HEK293 (cell line): ENCODE measurements around the gene TRPM5.
A peak's percentile ranks its signal among the peaks of the same experiment; 100 is the strongest.

ENCODE experiments used
- CTCF ChIA-PET: fragments of 350-600 bp; formaldehyde crosslinking; extraction: SDS; loops from one replicate; lab custom pipeline; 2021; ENCODE audit warnings: antibody characterized with exemption; lab: Yijun Ruan, JAX
- POLR2A ChIA-PET: fragments of 300-600 bp; formaldehyde crosslinking; extraction: SDS; loops from one replicate; lab custom pipeline; 2020; ENCODE audit warnings: antibody characterized with exemption, inconsistent platforms; lab: Yijun Ruan, JAX
- H3K27ac ChIP-seq: fragments of 200-500 bp; sonication (Bioruptor generic); 2 replicates; pipeline ENCODE4 v1.5.1; 2014; ENCODE audit warnings: low read depth, low read length, control low read depth, inconsistent platforms; ENCODE audit errors: extremely low read depth
- H3K36me3 ChIP-seq, 2 experiments: fragments of 200-500 bp in 1 of 2; sonication (Bioruptor generic) in 1 of 2; 1 replicate in 1 of 2; 2 replicates in 1 of 2; pipeline ENCODE4 v1.5.1; 2014 to 2017; ENCODE audit warnings: inconsistent platforms in 2 of 2, low read length in 2 of 2; ENCODE audit not compliant: control insufficient read depth in 2 of 2, insufficient read depth in 1 of 2
- H3K4me1 ChIP-seq: fragments of 200-500 bp; sonication (Bioruptor generic); 2 replicates; pipeline ENCODE4 v1.5.1; 2014; ENCODE audit warnings: mild to moderate bottlenecking, low read length, inconsistent platforms; ENCODE audit not compliant: control insufficient read depth, insufficient read depth
- H3K4me3 ChIP-seq: 2 replicates; pipeline ENCODE4 v1.5.1; 2011; ENCODE audit warnings: low read depth, mild to moderate bottlenecking, control low read depth, low read length, moderate library complexity
- H3K9me3 ChIP-seq: fragments of 200-500 bp; sonication (Bioruptor generic); 2 replicates; pipeline ENCODE4 v1.5.1; 2014; ENCODE audit warnings: low read depth, low read length, inconsistent platforms; ENCODE audit not compliant: control insufficient read depth, insufficient read depth
- EGR2 ChIP-seq: fragments of 450-650 bp; formaldehyde crosslinking; IDR thresholded peaks from 2 replicates; pipeline ENCODE4 v1.5.1; 2016; ENCODE audit warnings: low read depth, missing biosample characterization, missing genetic modification characterization
- GLIS1 ChIP-seq: fragments of 450-650 bp; formaldehyde crosslinking; IDR thresholded peaks from 2 replicates; pipeline ENCODE4 v1.5.1; 2016; ENCODE audit warnings: missing biosample characterization, missing genetic modification characterization
- IKZF3 ChIP-seq: fragments of 450-650 bp; IDR thresholded peaks from 2 replicates; pipeline ENCODE4 v1.5.0; 2018; ENCODE audit warnings: missing biosample characterization, mild to moderate bottlenecking, missing genetic modification characterization, moderate library complexity
- WT1 ChIP-seq: fragments of 450-650 bp; formaldehyde crosslinking; IDR thresholded peaks from 2 replicates; pipeline ENCODE4 v1.5.1; 2016; ENCODE audit warnings: missing biosample characterization, missing genetic modification characterization
- ZBTB17 ChIP-seq: fragments of 450-650 bp; formaldehyde crosslinking; IDR thresholded peaks from 2 replicates; pipeline ENCODE4 v1.5.1; 2016; ENCODE audit warnings: missing biosample characterization, missing genetic modification characterization
- ZBTB8A ChIP-seq: fragments of 450-650 bp; formaldehyde crosslinking; IDR thresholded peaks from 2 replicates; pipeline ENCODE4 v1.5.1; 2016; ENCODE audit warnings: missing biosample characterization, missing genetic modification characterization
- ZFHX2 ChIP-seq: fragments of 450-650 bp; formaldehyde crosslinking; conservative IDR thresholded peaks from 2 replicates; pipeline ENCODE4 v1.5.1; 2016; ENCODE audit warnings: missing biosample characterization, missing genetic modification characterization
- ZFP37 ChIP-seq: fragments of 450-650 bp; formaldehyde crosslinking; IDR thresholded peaks from 2 replicates; pipeline ENCODE4 v1.5.1; 2016; ENCODE audit warnings: missing biosample characterization, missing genetic modification characterization
- ZNF112 ChIP-seq: fragments of 450-650 bp; formaldehyde crosslinking; IDR thresholded peaks from 2 replicates; pipeline ENCODE4 v1.5.0; 2017; ENCODE audit warnings: missing biosample characterization, missing genetic modification characterization
- ZNF324 ChIP-seq: fragments of 450-650 bp; formaldehyde crosslinking; IDR thresholded peaks from 2 replicates; pipeline ENCODE4 v1.5.1; 2016; ENCODE audit warnings: missing biosample characterization, missing genetic modification characterization
- ZNF366 ChIP-seq: fragments of 450-650 bp; formaldehyde crosslinking; conservative IDR thresholded peaks from 2 replicates; pipeline ENCODE4 v1.5.1; 2016; ENCODE audit warnings: missing biosample characterization, missing genetic modification characterization
- ZNF404 ChIP-seq: fragments of 450-650 bp; formaldehyde crosslinking; IDR thresholded peaks from 2 replicates; pipeline ENCODE4 v1.5.1; 2017; ENCODE audit warnings: missing biosample characterization, missing genetic modification characterization
- ZNF560 ChIP-seq: fragments of 450-650 bp; formaldehyde crosslinking; IDR thresholded peaks from 2 replicates; pipeline ENCODE4 v1.5.1; 2017; ENCODE audit warnings: missing biosample characterization, missing genetic modification characterization, borderline replicate concordance
- ZNF660 ChIP-seq: fragments of 450-650 bp; IDR thresholded peaks from 2 replicates; pipeline ENCODE4 v1.5.1; 2018; ENCODE audit warnings: missing biosample characterization, mild to moderate bottlenecking, missing genetic modification characterization
- ZNF747 ChIP-seq: fragments of 450-650 bp; formaldehyde crosslinking; IDR thresholded peaks from 2 replicates; pipeline ENCODE4 v1.5.1; 2016; ENCODE audit warnings: missing biosample characterization, missing genetic modification characterization
- ZNF777 ChIP-seq: fragments of 450-650 bp; formaldehyde crosslinking; IDR thresholded peaks from 2 replicates; pipeline ENCODE4 v1.5.1; 2017; ENCODE audit warnings: missing biosample characterization, missing genetic modification characterization, borderline replicate concordance
- TF ChIP-seq, protein P1 (sequence below): fragments of 450-650 bp; formaldehyde crosslinking; conservative IDR thresholded peaks from 2 replicates; pipeline ENCODE4 v1.5.1; 2016; ENCODE audit warnings: low read depth, missing biosample characterization, missing genetic modification characterization
- TF ChIP-seq, protein P2 (sequence below): fragments of 450-650 bp; formaldehyde crosslinking; IDR thresholded peaks from 2 replicates; pipeline ENCODE4 v1.5.1; 2016; ENCODE audit warnings: missing biosample characterization, missing genetic modification characterization
- TF ChIP-seq, protein P3 (sequence below): fragments of 450-650 bp; formaldehyde crosslinking; IDR thresholded peaks from 2 replicates; pipeline ENCODE4 v1.5.1; 2017; ENCODE audit warnings: missing biosample characterization, missing genetic modification characterization
- TF ChIP-seq, protein P4 (sequence below): fragments of 450-650 bp; formaldehyde crosslinking; IDR thresholded peaks from 2 replicates; pipeline ENCODE4 v1.5.0; 2017; ENCODE audit warnings: missing biosample characterization, missing genetic modification characterization, borderline replicate concordance

TRPM5 gene

DNA sequence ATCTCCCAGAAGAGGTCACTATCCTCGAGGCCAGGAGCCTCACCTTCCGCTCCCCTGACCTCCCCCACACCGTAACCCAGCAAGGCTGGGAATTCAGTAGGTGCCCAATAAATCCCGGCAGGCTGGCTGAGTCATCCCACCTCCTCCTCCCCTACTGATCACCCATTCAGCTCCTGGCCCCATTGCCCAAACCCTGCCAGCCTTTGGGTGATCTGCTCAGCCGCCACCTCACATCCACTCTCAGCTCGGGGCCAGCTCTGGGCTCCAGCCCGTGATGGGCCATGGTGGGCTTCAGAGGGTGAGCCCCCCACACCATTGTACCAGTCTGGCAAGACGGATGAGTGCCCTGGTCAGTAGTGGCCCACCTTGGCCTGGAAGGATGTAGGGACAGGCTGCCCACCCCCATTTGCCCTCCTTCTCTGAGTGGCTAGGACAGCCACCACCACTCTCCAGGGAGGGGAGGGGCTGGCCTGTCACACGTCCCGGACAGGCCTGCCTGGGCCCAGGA lies 8.2 kb downstream of the TRPM5 start:
- H3K27ac ChIP-seq, result no peak overlapping the region
- POLR2A ChIA-PET, result no interaction called here
- CTCF ChIA-PET, result interaction anchor here (1.1 to 4.3 kb wide), 2 partner anchors 13 to 96 kb away, joined by 5 to 24 read pairs; no protein-coding TSS in a partner anchor
- no peaks in the 10 kb centered on the region for H3K9me3 ChIP-seq
- no peak for TF ChIP-seq ZNF560
- TF ChIP-seq, protein P1, sequence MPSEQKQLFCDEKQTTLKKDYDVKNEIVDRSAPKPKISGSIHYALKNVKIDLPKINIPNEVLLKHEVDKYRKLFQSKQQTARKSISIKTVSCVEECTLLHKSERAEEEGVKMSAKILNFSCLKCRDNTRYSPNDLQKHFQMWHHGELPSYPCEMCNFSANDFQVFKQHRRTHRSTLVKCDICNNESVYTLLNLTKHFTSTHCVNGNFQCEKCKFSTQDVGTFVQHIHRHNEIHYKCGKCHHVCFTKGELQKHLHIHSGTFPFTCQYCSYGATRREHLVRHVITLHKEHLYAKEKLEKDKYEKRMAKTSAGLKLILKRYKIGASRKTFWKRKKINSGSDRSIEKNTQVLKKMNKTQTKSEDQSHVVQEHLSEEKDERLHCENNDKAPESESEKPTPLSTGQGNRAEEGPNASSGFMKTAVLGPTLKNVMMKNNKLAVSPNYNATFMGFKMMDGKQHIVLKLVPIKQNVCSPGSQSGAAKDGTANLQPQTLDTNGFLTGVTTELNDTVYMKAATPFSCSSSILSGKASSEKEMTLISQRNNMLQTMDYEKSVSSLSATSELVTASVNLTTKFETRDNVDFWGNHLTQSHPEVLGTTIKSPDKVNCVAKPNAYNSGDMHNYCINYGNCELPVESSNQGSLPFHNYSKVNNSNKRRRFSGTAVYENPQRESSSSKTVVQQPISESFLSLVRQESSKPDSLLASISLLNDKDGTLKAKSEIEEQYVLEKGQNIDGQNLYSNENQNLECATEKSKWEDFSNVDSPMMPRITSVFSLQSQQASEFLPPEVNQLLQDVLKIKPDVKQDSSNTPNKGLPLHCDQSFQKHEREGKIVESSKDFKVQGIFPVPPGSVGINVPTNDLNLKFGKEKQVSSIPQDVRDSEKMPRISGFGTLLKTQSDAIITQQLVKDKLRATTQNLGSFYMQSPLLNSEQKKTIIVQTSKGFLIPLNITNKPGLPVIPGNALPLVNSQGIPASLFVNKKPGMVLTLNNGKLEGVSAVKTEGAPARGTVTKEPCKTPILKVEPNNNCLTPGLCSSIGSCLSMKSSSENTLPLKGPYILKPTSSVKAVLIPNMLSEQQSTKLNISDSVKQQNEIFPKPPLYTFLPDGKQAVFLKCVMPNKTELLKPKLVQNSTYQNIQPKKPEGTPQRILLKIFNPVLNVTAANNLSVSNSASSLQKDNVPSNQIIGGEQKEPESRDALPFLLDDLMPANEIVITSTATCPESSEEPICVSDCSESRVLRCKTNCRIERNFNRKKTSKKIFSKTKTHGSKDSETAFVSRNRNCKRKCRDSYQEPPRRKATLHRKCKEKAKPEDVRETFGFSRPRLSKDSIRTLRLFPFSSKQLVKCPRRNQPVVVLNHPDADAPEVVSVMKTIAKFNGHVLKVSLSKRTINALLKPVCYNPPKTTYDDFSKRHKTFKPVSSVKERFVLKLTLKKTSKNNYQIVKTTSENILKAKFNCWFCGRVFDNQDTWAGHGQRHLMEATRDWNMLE (tag by site-specific recombination), result no peak
- TF ChIP-seq ZNF112 (tag by site-specific recombination), result no peak
- TF ChIP-seq ZFP37 (tag by site-specific recombination), result no peak
- TF ChIP-seq, protein P2, sequence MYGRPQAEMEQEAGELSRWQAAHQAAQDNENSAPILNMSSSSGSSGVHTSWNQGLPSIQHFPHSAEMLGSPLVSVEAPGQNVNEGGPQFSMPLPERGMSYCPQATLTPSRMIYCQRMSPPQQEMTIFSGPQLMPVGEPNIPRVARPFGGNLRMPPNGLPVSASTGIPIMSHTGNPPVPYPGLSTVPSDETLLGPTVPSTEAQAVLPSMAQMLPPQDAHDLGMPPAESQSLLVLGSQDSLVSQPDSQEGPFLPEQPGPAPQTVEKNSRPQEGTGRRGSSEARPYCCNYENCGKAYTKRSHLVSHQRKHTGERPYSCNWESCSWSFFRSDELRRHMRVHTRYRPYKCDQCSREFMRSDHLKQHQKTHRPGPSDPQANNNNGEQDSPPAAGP (tag by site-specific recombination), result no peak
- TF ChIP-seq ZNF660 (tag by site-specific recombination), result no peak
- no peak for TF ChIP-seq IKZF3 (tag by site-specific recombination)
- no peak for TF ChIP-seq ZNF777 (tag by site-specific recombination)
- TF ChIP-seq, protein P3, sequence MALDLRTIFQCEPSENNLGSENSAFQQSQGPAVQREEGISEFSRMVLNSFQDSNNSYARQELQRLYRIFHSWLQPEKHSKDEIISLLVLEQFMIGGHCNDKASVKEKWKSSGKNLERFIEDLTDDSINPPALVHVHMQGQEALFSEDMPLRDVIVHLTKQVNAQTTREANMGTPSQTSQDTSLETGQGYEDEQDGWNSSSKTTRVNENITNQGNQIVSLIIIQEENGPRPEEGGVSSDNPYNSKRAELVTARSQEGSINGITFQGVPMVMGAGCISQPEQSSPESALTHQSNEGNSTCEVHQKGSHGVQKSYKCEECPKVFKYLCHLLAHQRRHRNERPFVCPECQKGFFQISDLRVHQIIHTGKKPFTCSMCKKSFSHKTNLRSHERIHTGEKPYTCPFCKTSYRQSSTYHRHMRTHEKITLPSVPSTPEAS (tag by site-specific recombination), result no peak
- no peak for TF ChIP-seq ZNF324 (tag by site-specific recombination)
- no peak for TF ChIP-seq ZBTB8A (tag by site-specific recombination)
- no peak for TF ChIP-seq WT1 (tag by site-specific recombination)
- H3K4me1 ChIP-seq, result no peaks in the 10 kb centered on the region
- H3K4me3 ChIP-seq, result no peak overlapping the region
- no peaks in the 10 kb centered on the region for H3K36me3 ChIP-seq

DNA sequence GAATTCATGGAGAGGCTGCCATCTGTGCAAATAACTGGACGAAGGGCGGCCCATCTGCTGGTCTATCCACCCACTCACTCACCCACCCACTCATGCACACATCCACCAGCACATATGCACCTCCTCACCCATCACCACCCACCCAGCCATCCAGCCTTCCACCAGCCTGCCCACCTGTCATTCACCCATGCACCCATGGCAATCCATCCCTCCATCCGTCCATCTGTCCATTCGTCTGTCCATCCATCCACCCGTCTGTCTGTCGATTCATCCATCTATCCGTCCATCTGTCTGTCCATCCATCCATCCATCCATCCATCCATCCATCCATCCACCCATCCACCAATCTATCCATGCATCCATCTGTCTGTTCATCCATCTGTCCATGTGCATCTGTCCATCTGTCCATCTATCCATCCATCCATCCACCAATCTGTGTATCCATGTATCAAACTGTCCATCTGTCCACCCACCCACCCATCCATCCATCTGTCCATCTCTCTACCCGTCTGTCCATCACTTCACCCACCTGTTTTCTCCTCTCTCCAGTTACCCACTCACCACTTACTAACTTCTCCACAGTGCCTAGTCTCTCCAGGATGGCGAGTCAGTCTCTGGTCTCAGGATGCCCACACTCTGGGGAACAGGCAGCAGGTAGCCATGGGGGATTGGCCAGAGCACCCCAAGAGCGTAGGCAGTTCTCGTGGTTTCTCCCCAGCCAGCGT lies 8.9 kb downstream of the TRPM5 start:
- no peak overlapping the region for H3K27ac ChIP-seq
- TF ChIP-seq ZNF404 (tag by site-specific recombination) (no peak), GLIS1 (tag by site-specific recombination) (no peak), ZNF747 (tag by site-specific recombination) (no peak), ZBTB17 (tag by site-specific recombination) (peak; percentile 26; the same call in 1 of the 2 replicates), EGR2 (tag by site-specific recombination) (peak; percentile 62; the same call in 1 of the 2 replicates), ZNF366 (peak; percentile 97), ZFHX2 (peak; percentile 65)
- TF ChIP-seq, protein P4, sequence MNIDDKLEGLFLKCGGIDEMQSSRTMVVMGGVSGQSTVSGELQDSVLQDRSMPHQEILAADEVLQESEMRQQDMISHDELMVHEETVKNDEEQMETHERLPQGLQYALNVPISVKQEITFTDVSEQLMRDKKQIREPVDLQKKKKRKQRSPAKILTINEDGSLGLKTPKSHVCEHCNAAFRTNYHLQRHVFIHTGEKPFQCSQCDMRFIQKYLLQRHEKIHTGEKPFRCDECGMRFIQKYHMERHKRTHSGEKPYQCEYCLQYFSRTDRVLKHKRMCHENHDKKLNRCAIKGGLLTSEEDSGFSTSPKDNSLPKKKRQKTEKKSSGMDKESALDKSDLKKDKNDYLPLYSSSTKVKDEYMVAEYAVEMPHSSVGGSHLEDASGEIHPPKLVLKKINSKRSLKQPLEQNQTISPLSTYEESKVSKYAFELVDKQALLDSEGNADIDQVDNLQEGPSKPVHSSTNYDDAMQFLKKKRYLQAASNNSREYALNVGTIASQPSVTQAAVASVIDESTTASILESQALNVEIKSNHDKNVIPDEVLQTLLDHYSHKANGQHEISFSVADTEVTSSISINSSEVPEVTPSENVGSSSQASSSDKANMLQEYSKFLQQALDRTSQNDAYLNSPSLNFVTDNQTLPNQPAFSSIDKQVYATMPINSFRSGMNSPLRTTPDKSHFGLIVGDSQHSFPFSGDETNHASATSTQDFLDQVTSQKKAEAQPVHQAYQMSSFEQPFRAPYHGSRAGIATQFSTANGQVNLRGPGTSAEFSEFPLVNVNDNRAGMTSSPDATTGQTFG (tag by site-specific recombination), result no peak
- TF ChIP-seq, protein P3 (tag by site-specific recombination), result no peak
- TF ChIP-seq, all 188 proteins: peak for 4
- no peaks in the 10 kb centered on the region for H3K4me1 ChIP-seq
- no peaks in the 10 kb centered on the region for H3K36me3 ChIP-seq
- ChIA-PET CTCF (interaction anchor here (1.1 to 4.3 kb wide), 2 partner anchors 12 to 97 kb away, joined by 5 to 24 read pairs; no protein-coding TSS in a partner anchor), POLR2A (no interaction called here)
- H3K9me3 ChIP-seq, result no peaks in the 10 kb centered on the region
- H3K4me3 ChIP-seq, result no peak overlapping the region
